Lower leg skin (tissue), 3 donors: ENCODE results near the gene STK24.

Experiments used
- CTCF ChIP-seq, 3 donors: fragments of 450-650 bp; IDR thresholded peaks; one replicate each; pipeline ENCODE4 v1.5.1; 2016; ENCODE audit warnings: antibody characterized with exemption in 3 of 3, mild to moderate bottlenecking in 3 of 3, moderate library complexity in 2 of 3
- POLR2A ChIP-seq, 2 donors: fragments of 450-650 bp; IDR thresholded peaks; one replicate each; pipeline ENCODE4 v1.6.1; 2016 to 2017; ENCODE audit warnings: antibody characterized with exemption in 2 of 2, mild to moderate bottlenecking in 1 of 2, moderate library complexity in 1 of 2

DNA sequence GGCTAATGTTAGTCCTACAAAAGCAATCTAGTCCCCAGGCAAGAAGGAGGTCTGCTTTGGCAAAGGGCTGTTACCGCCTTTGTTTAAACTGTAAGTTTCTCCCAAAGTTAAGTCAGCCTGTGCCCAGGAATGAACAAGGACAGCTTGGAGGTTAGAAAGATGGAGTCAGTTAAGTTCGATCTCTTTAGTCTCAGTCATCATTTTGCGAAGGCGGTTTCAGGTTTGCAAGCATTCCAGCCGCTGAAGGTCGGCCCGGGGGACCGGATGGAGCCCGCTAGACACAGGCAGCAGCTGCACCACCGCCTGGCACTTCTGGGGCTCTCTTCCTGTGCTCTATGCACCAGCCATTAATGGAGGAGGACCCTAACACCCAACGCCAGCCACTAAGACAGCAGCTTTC, 91.3 kb downstream of the STK24 start:
- TF ChIP-seq POLR2A (IDR thresholded peaks at IDR 0.05) (no peak), CTCF (IDR thresholded peaks at IDR 0.05) (no peak)
